Measurements from ENCODE around the gene BCLAF3. TPM values are rescaled to one million over a fixed set of nuclear protein-coding genes. Genes with fewer than 3 reads are reported as not detected.

The BCLAF3 gene
- total and polyA plus RNA-seq, 2 of the 4 experiments (the other 2 are of a cell fraction) = 1.6 TPM

DNA sequence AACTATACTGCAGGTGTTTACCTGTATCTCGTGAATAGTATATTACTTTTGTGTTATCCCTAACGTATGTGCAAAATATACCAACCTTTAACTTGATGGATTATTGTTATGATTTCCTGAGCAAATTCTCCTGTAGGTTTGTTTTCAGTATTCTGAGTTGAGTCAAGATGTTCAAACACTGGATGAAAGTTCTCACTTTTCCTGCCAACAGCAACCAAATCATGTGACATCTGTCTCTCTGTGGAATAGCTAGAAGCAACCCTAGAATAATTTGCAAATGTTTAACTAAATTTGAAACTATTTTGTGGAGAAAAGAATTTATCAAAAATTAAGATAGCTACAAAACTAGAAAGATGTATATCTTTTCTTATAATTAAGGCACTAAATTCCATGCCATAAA, 35.6 kb downstream of the BCLAF3 start:
- Histone ChIP-seq H3K4me3 (ENCODE audit: insufficient read depth, low read depth, low read length) (no peak overlapping the region), H3K9me3 (ENCODE audit: control insufficient read depth, insufficient read depth, low read length) (no peaks in the 10 kb centered on the region), H3K27ac (ENCODE audit: insufficient read depth, low read length) (no peak overlapping the region), H2BK5ac (ENCODE audit: low read depth, low read length, poor library complexity, severe bottlenecking) (no peak overlapping the region), H3K56ac (ENCODE audit: extremely low read depth, insufficient read depth, low read length) (no peak overlapping the region), H2AFZ (replicated peaks; ENCODE audit: low read length, poor library complexity) (no peak overlapping the region), H3K18ac (ENCODE audit: low read depth, low read length) (no peak overlapping the region), H3K9me1 (ENCODE audit: insufficient read depth, low read length) (no peaks in the 10 kb centered on the region), H4K8ac (ENCODE audit: low read depth in 2 of 2, low read length in 2 of 2) (no peak overlapping the region), H4K91ac (ENCODE audit: insufficient read depth, low read depth, low read length) (no peak overlapping the region), H3K36me3 (ENCODE audit: control insufficient read depth, insufficient read depth, low read length) (no peaks in the 10 kb centered on the region), H3K79me1 (ENCODE audit: low read depth in 1 of 2, low read length in 2 of 2) (no peaks in the 10 kb centered on the region), H2BK120ac (ENCODE audit: low read depth, low read length) (no peak overlapping the region), H4K20me1 (ENCODE audit: insufficient read depth, low read length) (no peaks in the 10 kb centered on the region), H3K4ac (ENCODE audit: low read depth, low read length) (no peak overlapping the region), H2BK15ac (ENCODE audit: low read depth, low read length) (no peak overlapping the region), H3K9ac (ENCODE audit: low read depth, low read length) (no peak overlapping the region), H2AK5ac (ENCODE audit: low read depth, low read length) (no peak overlapping the region), H2AK9ac (replicated peaks; ENCODE audit: low read depth, low read length, poor library complexity) (no peak overlapping the region), H3K23ac (ENCODE audit: low read depth, low read length) (no peak overlapping the region), H3K14ac (replicated peaks; ENCODE audit: low read depth, low read length) (no peak overlapping the region), H3K4me2 (ENCODE audit: low read depth, low read length) (no peak overlapping the region), H2BK20ac (ENCODE audit: low read depth, low read length) (no peak overlapping the region), H4K5ac (ENCODE audit: low read depth, low read length) (no peak overlapping the region), H3K4me1 (ENCODE audit: control insufficient read depth, insufficient read depth, low read length) (no peaks in the 10 kb centered on the region), H3K27me3 (ENCODE audit: control insufficient read depth, insufficient read depth, low read length) (peaks cover 1% of the 10 kb centered on the region; the same call in 1 of the 2 replicates)
- DNase-seq = no peak
- POLR2A ChIA-PET (ENCODE audit: unreplicated experiment) = no interaction called here
- no peak for ATAC-seq (ENCODE audit: low read depth)
- in situ Hi-C loops (cut with MboI; ENCODE audit: low sequenced_read_pairs) = no loop called here
- intact Hi-C loops (cut with micrococcal nuclease) = no loop called here
- no TSS peak for BruUV-seq (replicated peaks)
- WGBS, 2 experiments (ENCODE audit: extremely low coverage in 2 of 2, insufficient read length in 1 of 2) = no CpG with 5 or more reads among the region's 2 CpGs
- dilution Hi-C loops (cut with HindIII; ENCODE audit: low sequenced_read_pairs, unreplicated experiment) = no loop called here
- CTCF ChIA-PET = interaction anchor here (0.7 kb wide), 1 partner anchor 16 kb away, joined by 3 read pairs; no protein-coding TSS in a partner anchor
- TF ChIP-seq NFE2L2 (IDR thresholded peaks at IDR 0.05; ENCODE audit: low read depth, low read length) (no peak), RCOR1 (IDR thresholded peaks at IDR 0.05; ENCODE audit: insufficient replicate concordance, low read length) (no peak), CHD1 (IDR thresholded peaks at IDR 0.05; ENCODE audit: low read depth, low read length) (no peak), RFX5 (IDR thresholded peaks at IDR 0.05; ENCODE audit: low read depth, low read length) (no peak), MXI1 (IDR thresholded peaks at IDR 0.05; ENCODE audit: borderline replicate concordance, low read depth, low read length) (no peak), MAZ (IDR thresholded peaks at IDR 0.05; ENCODE audit: borderline replicate concordance, low read depth, low read length) (no peak), FOS (IDR thresholded peaks at IDR 0.05; ENCODE audit: low read depth, low read length) (no peak), MAFK (IDR thresholded peaks at IDR 0.05; ENCODE audit: low read depth, low read length) (no peak), POLR2A (IDR thresholded peaks at IDR 0.05; ENCODE audit: low read depth, low read length) (no peak)
- TF ChIP-seq, protein P1, sequence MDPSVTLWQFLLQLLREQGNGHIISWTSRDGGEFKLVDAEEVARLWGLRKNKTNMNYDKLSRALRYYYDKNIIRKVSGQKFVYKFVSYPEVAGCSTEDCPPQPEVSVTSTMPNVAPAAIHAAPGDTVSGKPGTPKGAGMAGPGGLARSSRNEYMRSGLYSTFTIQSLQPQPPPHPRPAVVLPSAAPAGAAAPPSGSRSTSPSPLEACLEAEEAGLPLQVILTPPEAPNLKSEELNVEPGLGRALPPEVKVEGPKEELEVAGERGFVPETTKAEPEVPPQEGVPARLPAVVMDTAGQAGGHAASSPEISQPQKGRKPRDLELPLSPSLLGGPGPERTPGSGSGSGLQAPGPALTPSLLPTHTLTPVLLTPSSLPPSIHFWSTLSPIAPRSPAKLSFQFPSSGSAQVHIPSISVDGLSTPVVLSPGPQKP (IDR thresholded peaks at IDR 0.05; ENCODE audit: borderline replicate concordance, low read depth, low read length) = no peak
- TF ChIP-seq, protein P2, sequence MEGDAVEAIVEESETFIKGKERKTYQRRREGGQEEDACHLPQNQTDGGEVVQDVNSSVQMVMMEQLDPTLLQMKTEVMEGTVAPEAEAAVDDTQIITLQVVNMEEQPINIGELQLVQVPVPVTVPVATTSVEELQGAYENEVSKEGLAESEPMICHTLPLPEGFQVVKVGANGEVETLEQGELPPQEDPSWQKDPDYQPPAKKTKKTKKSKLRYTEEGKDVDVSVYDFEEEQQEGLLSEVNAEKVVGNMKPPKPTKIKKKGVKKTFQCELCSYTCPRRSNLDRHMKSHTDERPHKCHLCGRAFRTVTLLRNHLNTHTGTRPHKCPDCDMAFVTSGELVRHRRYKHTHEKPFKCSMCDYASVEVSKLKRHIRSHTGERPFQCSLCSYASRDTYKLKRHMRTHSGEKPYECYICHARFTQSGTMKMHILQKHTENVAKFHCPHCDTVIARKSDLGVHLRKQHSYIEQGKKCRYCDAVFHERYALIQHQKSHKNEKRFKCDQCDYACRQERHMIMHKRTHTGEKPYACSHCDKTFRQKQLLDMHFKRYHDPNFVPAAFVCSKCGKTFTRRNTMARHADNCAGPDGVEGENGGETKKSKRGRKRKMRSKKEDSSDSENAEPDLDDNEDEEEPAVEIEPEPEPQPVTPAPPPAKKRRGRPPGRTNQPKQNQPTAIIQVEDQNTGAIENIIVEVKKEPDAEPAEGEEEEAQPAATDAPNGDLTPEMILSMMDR (conservative IDR thresholded peaks at IDR 0.05; ENCODE audit: low read depth, low read length) = no peak
